Esophagus (tissue), 2 donors: ENCODE measurements around the gene MT1X. TPM values are rescaled to one million over a fixed set of nuclear protein-coding genes. Genes with fewer than 3 reads are reported as not detected.
"Not testable (repeated sequence)": the region's sequence is repeated elsewhere in the genome, so short reads cannot be mapped to it uniquely, and the experiment has no call there.

Experiments
- H3K27ac ChIP-seq, 2 donors: one replicate each; pipeline ENCODE4 v1.5.1; 2013; ENCODE audit warnings: low read depth in 2 of 2, mild to moderate bottlenecking in 2 of 2, inconsistent platforms in 1 of 2, low read length in 1 of 2, moderate library complexity in 1 of 2
- H3K27me3 ChIP-seq, 2 donors: one replicate each; pipeline ENCODE4 v1.6.1; 2013; ENCODE audit warnings: low read length in 2 of 2, control low read depth in 1 of 2, mild to moderate bottlenecking in 1 of 2; ENCODE audit not compliant: insufficient read depth in 2 of 2, control insufficient read depth in 1 of 2
- H3K36me3 ChIP-seq, 2 donors: one replicate each; pipeline ENCODE4 v1.6.1; 2013; ENCODE audit warnings: low read length in 1 of 2; ENCODE audit not compliant: control insufficient read depth in 2 of 2, insufficient read depth in 2 of 2
- H3K4me1 ChIP-seq, 2 donors: one replicate each; pipeline ENCODE4 v1.6.1; 2013; ENCODE audit warnings: low read length in 1 of 2; ENCODE audit not compliant: control insufficient read depth in 2 of 2, insufficient read depth in 2 of 2
- H3K4me3 ChIP-seq, 2 donors: one replicate each; pipeline ENCODE4 v1.5.1; 2013; ENCODE audit warnings: low read length in 2 of 2, mild to moderate bottlenecking in 2 of 2, low read depth in 1 of 2, moderate library complexity in 1 of 2
- H3K9me3 ChIP-seq, 2 donors: one replicate each; pipeline ENCODE4 v1.6.1; 2013; ENCODE audit warnings: mild to moderate bottlenecking in 2 of 2, low read depth in 1 of 2, low read length in 1 of 2, moderate library complexity in 1 of 2; ENCODE audit not compliant: control insufficient read depth in 2 of 2, insufficient read depth in 1 of 2
- WGBS, 2 donors: extraction: QIAGEN DNeasy Blood & Tissue Kit; methylation state at CpG; one replicate each; pipeline ENCODE4 v1.1.7; 2013; 5-methylcytosine and 5-hydroxymethylcytosine counted together
- polyA plus RNA-seq, 2 donors: library from polyadenylated mRNA; stranded (reverse); fragments of 200-250 nt; gene quantifications; one replicate each; pipeline ENCODE4 v1.2.3, GENCODE V29; 2013
- donor health status: healthy with polysubstance abuse.
- donor health status: Bipolar disorder and iron deficiency.

The MT1X gene
- polyA plus RNA-seq, 2 donors, result 1,462 to 1,505 TPM

GRCh38 chr16:56667581-56668571, 14.4 kb upstream of the MT1X start, which contains the start of gene MT1G:
Gene MT1G (minus strand): TSS chr16:56668065. CDS start chr16:56667993, 72 bp downstream.
- WGBS, 2 donors, result 13 to 14% methylated on average over 38 to 46 of the region's 46 CpGs
- H3K9me3 ChIP-seq, result no peaks in the 10 kb centered on the region
- no peak within 1 kb of the TSS for H3K27ac ChIP-seq
- peaks cover 0 to 4% of the 10 kb centered on the region in 2 donors for H3K27me3 ChIP-seq
- H3K4me3 ChIP-seq, result peak within 1 kb of the TSS; percentile 3 to 12
- peaks cover 9 to 17% of the 10 kb centered on the region in 2 donors for H3K4me1 ChIP-seq
- H3K36me3 ChIP-seq, result no peaks in the 10 kb centered on the region

- Histone ChIP-seq H3K4me3 (peak within 1 kb of the TSS; percentile 7 to 22), H3K36me3 (no peaks in the 10 kb centered on the region), H3K4me1 (peaks cover 9 to 17% of the 10 kb centered on the region in 2 donors), H3K27ac (no peak within 1 kb of the TSS), H3K27me3 (peaks cover 0 to 4% of the 10 kb centered on the region in 2 donors), H3K9me3 (no peaks in the 10 kb centered on the region)
- 19% methylated on average over 38 of the region's 38 CpGs for WGBS, 2 donors
These were observed 13.0 kb upstream of the MT1X start, which contains the start of gene MT1H for GRCh38 chr16:56669005-56669839. Gene MT1H (plus strand): TSS chr16:56669814. CDS start chr16:56669885, 71 bp downstream.

GRCh38 chr16:56669840-56670619, 12.2 kb upstream of the MT1X start:
- 29 to 38% methylated on average over 18 to 19 of the region's 19 CpGs for WGBS, 2 donors
- Histone ChIP-seq H3K4me1 (peaks cover 9 to 17% of the 10 kb centered on the region in 2 donors), H3K4me3 (peak overlapping the region; percentile 7 to 22), H3K9me3 (no peaks in the 10 kb centered on the region), H3K27me3 (peaks cover 0 to 4% of the 10 kb centered on the region in 2 donors), H3K36me3 (no peaks in the 10 kb centered on the region), H3K27ac (no peak overlapping the region)

GRCh38 chr16:56670620-56670934, 11.7 kb upstream of the MT1X start:
- H3K27me3 ChIP-seq, result peaks cover 0 to 4% of the 10 kb centered on the region in 2 donors
- no peaks in the 10 kb centered on the region for H3K36me3 ChIP-seq
- H3K4me3 ChIP-seq, result no peak overlapping the region
- WGBS, 2 donors, result 80 to 83% methylated on average over 2 of the region's 2 CpGs
- H3K4me1 ChIP-seq, result peaks cover 11 to 17% of the 10 kb centered on the region in 2 donors
- H3K27ac ChIP-seq, result no peak overlapping the region
- H3K9me3 ChIP-seq, result no peaks in the 10 kb centered on the region

- H3K27me3 ChIP-seq, H3K4me3 ChIP-seq, H3K36me3 ChIP-seq, H3K9me3 ChIP-seq, H3K27ac ChIP-seq: not testable (repeated sequence)
- peaks cover 15 to 17% of the 10 kb centered on the region in 2 donors for H3K4me1 ChIP-seq
- 58 to 60% methylated on average over 2 of the region's 2 CpGs for WGBS, 2 donors
These were observed 10.6 kb upstream of the MT1X start for GRCh38 chr16:56671691-56672090.

GRCh38 chr16:56672171-56672570, 10.1 kb upstream of the MT1X start:
- not testable (repeated sequence) for H3K4me3 ChIP-seq, H3K27ac ChIP-seq, H3K36me3 ChIP-seq, H3K9me3 ChIP-seq, H3K27me3 ChIP-seq
- 81 to 92% methylated on average over 3 of the region's 3 CpGs for WGBS, 2 donors
- peaks cover 15 to 17% of the 10 kb centered on the region in 2 donors for H3K4me1 ChIP-seq

- Histone ChIP-seq H3K9me3 (no peaks in the 10 kb centered on the region), H3K4me1 (peaks cover 15% of the 10 kb centered on the region in 2 donors), H3K27ac (no peak overlapping the region), H3K27me3 (peaks cover 0 to 4% of the 10 kb centered on the region in 2 donors), H3K36me3 (no peaks in the 10 kb centered on the region), H3K4me3 (no peak overlapping the region)
- WGBS, 2 donors, result 86 to 87% methylated on average over 11 of the region's 11 CpGs
These were observed 9.3 kb upstream of the MT1X start for GRCh38 chr16:56672761-56673536.

- WGBS, 2 donors, result 38 to 39% methylated on average over 12 of the region's 12 CpGs
- Histone ChIP-seq H3K4me3 (no peak overlapping the region), H3K9me3 (no peaks in the 10 kb centered on the region), H3K4me1 (peaks cover 8 to 12% of the 10 kb centered on the region in 2 donors), H3K36me3 (no peaks in the 10 kb centered on the region), H3K27ac (no peak overlapping the region), H3K27me3 (peaks cover 0 to 4% of the 10 kb centered on the region in 2 donors)
These were observed 8.3 kb upstream of the MT1X start for GRCh38 chr16:56673921-56674320.
